GM12875 (cell line): Measurements from ENCODE around the gene CC2D1A.

Experiments
- H3K4me3 ChIP-seq: one replicate; pipeline ENCODE4 v1.5.1; 2011; ENCODE audit warnings: low read depth, low read length, control low read depth
- TF ChIP-seq, protein P1 (sequence below): IDR thresholded peaks from 2 replicates; pipeline ENCODE4 v1.5.1; 2011; ENCODE audit warnings: low read depth, mild to moderate bottlenecking, control low read depth, inconsistent platforms, low read length, moderate library complexity, borderline replicate concordance; ENCODE audit not compliant: insufficient read depth

The CC2D1A gene

GRCh38 chr19:13908674-13909073 lies 2.7 kb downstream of the CC2D1A start:
- no peak overlapping the region for H3K4me3 ChIP-seq
- TF ChIP-seq, protein P1, sequence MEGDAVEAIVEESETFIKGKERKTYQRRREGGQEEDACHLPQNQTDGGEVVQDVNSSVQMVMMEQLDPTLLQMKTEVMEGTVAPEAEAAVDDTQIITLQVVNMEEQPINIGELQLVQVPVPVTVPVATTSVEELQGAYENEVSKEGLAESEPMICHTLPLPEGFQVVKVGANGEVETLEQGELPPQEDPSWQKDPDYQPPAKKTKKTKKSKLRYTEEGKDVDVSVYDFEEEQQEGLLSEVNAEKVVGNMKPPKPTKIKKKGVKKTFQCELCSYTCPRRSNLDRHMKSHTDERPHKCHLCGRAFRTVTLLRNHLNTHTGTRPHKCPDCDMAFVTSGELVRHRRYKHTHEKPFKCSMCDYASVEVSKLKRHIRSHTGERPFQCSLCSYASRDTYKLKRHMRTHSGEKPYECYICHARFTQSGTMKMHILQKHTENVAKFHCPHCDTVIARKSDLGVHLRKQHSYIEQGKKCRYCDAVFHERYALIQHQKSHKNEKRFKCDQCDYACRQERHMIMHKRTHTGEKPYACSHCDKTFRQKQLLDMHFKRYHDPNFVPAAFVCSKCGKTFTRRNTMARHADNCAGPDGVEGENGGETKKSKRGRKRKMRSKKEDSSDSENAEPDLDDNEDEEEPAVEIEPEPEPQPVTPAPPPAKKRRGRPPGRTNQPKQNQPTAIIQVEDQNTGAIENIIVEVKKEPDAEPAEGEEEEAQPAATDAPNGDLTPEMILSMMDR = no peak

DNA sequence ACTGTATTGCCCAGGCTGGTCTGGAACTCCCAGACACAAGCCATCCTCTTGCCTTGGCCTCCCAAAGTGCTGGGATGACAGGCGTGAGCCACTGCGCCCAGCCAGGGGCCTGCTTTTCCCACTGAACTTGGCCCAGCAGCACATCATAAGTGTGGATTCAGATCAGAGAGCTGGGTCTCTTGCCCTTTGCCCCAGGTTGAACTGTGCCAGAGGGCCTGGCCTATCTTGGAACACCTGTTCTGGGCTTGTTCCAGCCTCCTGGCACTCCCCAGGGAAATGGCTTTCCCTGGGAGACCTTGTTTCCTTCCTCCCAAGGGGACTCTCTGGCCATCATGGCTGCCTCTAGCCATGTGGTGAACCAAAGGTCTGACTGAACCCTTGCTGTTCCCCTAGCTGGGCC lies 3.4 kb downstream of the CC2D1A start:
- TF ChIP-seq, protein P1 = no peak
- no peak overlapping the region for H3K4me3 ChIP-seq

DNA sequence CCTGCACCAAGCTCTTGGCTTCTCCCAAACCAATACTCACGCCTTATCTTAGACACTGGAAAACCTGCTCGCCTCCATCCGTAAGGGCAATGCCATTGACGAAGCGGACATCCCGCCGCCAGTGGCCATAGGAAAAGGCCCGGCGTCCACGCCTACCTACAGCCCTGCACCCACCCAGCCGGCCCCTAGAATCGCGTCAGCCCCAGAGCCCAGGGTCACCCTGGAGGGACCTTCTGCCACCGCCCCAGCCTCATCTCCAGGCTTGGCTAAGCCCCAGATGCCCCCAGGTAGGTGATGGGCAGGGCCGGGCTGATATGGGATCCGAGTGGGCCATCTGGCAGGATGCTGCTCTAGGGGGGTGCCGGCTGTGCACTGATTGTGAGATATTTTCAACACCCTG lies 7.4 kb downstream of the CC2D1A start:
- H3K4me3 ChIP-seq = no peak overlapping the region
- TF ChIP-seq, protein P1 = no peak

DNA sequence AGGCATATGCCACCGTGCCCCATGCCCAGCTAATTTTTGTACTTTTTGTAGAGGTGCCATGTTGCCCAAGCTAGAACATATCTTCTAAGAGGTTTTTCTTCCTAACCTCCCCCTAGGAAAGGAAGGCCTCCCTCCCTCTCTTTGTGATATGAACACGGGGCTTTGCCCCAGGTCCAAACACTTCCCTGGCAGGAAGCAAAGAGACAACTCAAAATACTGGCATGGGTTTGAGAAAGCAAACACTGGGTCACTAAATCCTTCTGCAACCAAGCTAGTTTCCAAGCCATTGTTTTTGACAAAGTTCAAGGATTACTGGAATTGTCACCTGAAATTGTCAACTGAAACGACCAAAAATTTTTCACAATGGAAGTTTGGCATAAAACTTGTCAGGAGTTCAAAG lies 8.8 kb downstream of the CC2D1A start:
- no peak overlapping the region for H3K4me3 ChIP-seq
- TF ChIP-seq, protein P1 = no peak

DNA sequence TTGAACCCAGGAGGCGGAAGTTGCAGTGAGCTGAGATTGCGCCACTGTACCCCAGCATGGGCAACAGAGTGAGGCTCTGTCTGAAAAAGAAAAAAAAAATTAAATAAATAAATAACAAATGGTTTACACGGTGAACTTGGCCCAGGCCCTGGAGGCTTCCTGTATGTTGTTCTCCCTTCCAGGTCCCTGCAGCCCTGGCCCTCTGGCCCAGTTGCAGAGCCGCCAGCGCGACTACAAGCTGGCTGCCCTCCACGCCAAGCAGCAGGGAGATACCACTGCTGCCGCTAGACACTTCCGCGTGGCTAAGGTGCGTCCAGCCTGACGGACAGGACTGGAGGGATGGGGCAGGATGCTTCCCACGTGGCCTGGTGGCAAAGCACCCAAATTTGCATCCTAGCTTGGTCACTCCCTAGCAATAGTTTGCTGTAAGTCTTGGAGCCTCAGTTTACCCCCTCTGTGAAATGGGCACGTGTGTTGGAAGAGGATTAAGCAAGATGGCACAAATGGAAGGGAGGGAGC lies 11.9 kb downstream of the CC2D1A start:
- TF ChIP-seq, protein P1 = no peak
- H3K4me3 ChIP-seq = no peak overlapping the region

- TF ChIP-seq, protein P1 = no peak
These were observed 12.9 kb downstream of the CC2D1A start for GRCh38 chr19:13918726-13919411.

GRCh38 chr19:13920524-13920923 lies 14.5 kb downstream of the CC2D1A start:
- H3K4me3 ChIP-seq = no peak overlapping the region
- TF ChIP-seq, protein P1 = no peak

More at GRCh38 chr19:13918726-13919411, 12.9 kb downstream of the CC2D1A start:
- no peak overlapping the region for H3K4me3 ChIP-seq
